Common myeloid progenitor, CD34-positive (primary cell): ENCODE measurements around the gene CLK3.
"Not testable (repeated sequence)": the region's sequence is repeated elsewhere in the genome, so short reads cannot be mapped to it uniquely, and the experiment has no call there.

ENCODE experiments used
- CTCF ChIA-PET: fragments of 350-600 bp; sonication (Branson Sonifier 250); formaldehyde crosslinking; loops from one replicate; lab custom pipeline; 2021; ENCODE audit warnings: antibody characterized with exemption; lab: Charles Lee
- POLR2A ChIA-PET: fragments of 350-600 bp; sonication (Branson Sonifier 250); formaldehyde crosslinking; loops from one replicate; lab custom pipeline; 2021; ENCODE audit warnings: antibody characterized with exemption; lab: Charles Lee
- DNase-seq, 3 donors: peaks; one replicate each; pipeline versions ENCODE4 v3.0.0 to v3.0.0-alpha.2; 2013
- H3K27ac ChIP-seq, 2 experiments: 1 replicate in 1 of 2; 2 replicates in 1 of 2; pipeline ENCODE4 v1.7.0; 2013; ENCODE audit warnings: inconsistent platforms in 2 of 2, low read length in 2 of 2, mild to moderate bottlenecking in 2 of 2, low read depth in 1 of 2, moderate library complexity in 1 of 2; ENCODE audit not compliant: severe bottlenecking in 2 of 2, insufficient read depth in 1 of 2, poor library complexity in 1 of 2
- H3K27me3 ChIP-seq, 5 experiments: replicated peaks in 2 of 5; 1 replicate in 3 of 5; 2 replicates in 2 of 5; pipeline versions ENCODE4 v1.6.1 to v1.7.0; 2013; ENCODE audit warnings: low read length in 4 of 5, mild to moderate bottlenecking in 2 of 5, moderate library complexity in 2 of 5, inconsistent platforms in 1 of 5; ENCODE audit not compliant: insufficient read depth in 5 of 5, control insufficient read depth in 4 of 5
- H3K36me3 ChIP-seq, 4 experiments: 1 replicate in 2 of 4; 2 replicates in 2 of 4; pipeline versions ENCODE4 v1.6.1 to v1.7.0; 2013; ENCODE audit warnings: low read length in 3 of 4, control low read depth in 1 of 4, mild to moderate bottlenecking in 1 of 4; ENCODE audit not compliant: control insufficient read depth in 4 of 4, insufficient read depth in 4 of 4
- H3K4me1 ChIP-seq, 4 experiments: 1 replicate in 3 of 4; 2 replicates in 1 of 4; pipeline versions ENCODE4 v1.6.1 to v1.7.1; 2013; ENCODE audit warnings: low read length in 3 of 4, mild to moderate bottlenecking in 3 of 4, control low read depth in 1 of 4, inconsistent platforms in 1 of 4, moderate library complexity in 1 of 4; ENCODE audit not compliant: control insufficient read depth in 4 of 4, insufficient read depth in 4 of 4; ENCODE audit errors: control extremely low read depth in 1 of 4
- H3K4me3 ChIP-seq, 7 experiments: 1 replicate in 4 of 7; 2 replicates in 3 of 7; pipeline versions ENCODE4 v1.5.1 to v1.7.0; 2013; ENCODE audit warnings: mild to moderate bottlenecking in 7 of 7, low read length in 6 of 7, moderate library complexity in 6 of 7, inconsistent platforms in 2 of 7, low read depth in 2 of 7, control low read depth in 1 of 7; ENCODE audit not compliant: insufficient read depth in 4 of 7, control insufficient read depth in 1 of 7; ENCODE audit errors: extremely low read depth in 1 of 7
- H3K9me3 ChIP-seq, 5 experiments: 1 replicate in 4 of 5; 2 replicates in 1 of 5; pipeline versions ENCODE4 v1.6.1 to v1.7.1; 2013; ENCODE audit warnings: low read length in 4 of 5, mild to moderate bottlenecking in 2 of 5, inconsistent platforms in 1 of 5, low read depth in 1 of 5, moderate library complexity in 1 of 5; ENCODE audit not compliant: control insufficient read depth in 4 of 5, insufficient read depth in 2 of 5; ENCODE audit errors: control extremely low read depth in 1 of 5
- WGBS: methylation state at CpG from one replicate; pipeline ENCODE4 v1.1.5; 2013; ENCODE audit not compliant: insufficient coverage; 5-methylcytosine and 5-hydroxymethylcytosine counted together

CLK3 gene

DNA sequence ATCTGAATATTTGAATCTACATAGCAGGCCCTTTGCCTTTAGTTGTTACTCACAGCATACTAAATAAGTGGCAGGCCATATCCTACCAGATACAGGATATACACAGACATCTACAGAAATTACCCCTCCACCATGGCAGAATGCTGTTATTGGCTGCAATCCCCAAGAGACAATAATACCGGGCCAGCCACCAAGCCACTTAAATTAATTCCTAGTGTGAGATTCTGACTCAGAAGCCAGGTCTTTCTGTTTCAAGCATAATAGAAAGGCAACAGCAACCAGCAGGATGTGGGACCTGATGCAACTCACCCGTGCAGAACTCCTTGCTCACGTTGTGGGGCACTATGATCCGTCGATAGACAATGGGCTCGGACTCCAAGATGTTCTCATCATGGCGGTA, 39.8 kb downstream of the CLK3 start:
- POLR2A ChIA-PET = no interaction called here
- Histone ChIP-seq H3K9me3 (no peaks in the 10 kb centered on the region), H3K27me3 (no peaks in the 10 kb centered on the region), H3K4me1 (peaks cover 0 to 9% (median 0%) of the 10 kb centered on the region in 4 experiments), H3K4me3 (no peak overlapping the region), H3K27ac (no peak overlapping the region), H3K36me3 (peaks cover 6 to 36% (median 17%) of the 10 kb centered on the region in 4 experiments)
- no peak for DNase-seq
- CTCF ChIA-PET = interaction anchor here (1.3 to 1.9 kb wide), 2 partner anchors 10 to 38 kb away, joined by 5 read pairs; no protein-coding TSS in a partner anchor
- WGBS = 100% methylated on average over 7 of the region's 7 CpGs

DNA sequence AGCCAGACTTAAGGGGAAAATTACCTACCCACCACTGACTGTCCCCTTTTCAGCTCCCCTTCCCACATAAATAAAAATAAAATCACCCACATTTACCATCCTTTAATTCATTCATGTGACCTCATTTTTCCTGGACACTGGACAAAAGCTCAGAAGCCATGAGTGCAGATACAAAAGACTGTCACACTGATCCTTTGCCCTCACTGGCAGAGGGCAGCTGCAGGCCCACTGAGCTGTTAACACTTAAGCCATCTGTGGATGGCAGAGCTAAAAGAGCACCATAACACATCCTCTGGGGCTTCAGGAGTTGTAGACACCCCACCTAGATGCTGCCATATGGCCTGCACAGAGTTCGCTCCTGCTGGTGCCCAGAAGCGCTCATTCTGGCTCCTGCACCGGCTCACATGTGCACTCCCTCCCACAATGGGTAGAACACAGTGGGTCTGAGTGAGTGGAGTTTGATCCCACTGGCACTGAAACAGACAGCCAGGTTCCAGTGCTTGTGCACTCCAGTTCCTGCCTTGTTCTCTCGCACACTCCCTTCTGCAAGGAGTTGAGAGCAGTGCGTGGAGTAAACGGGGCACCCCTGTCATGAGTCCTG, 41.4 kb downstream of the CLK3 start:
- no peaks in the 10 kb centered on the region for H3K27me3 ChIP-seq
- peaks cover 6 to 25% (median 11%) of the 10 kb centered on the region in 4 experiments for H3K36me3 ChIP-seq
- no peaks in the 10 kb centered on the region for H3K9me3 ChIP-seq
- H3K27ac ChIP-seq = no peak overlapping the region
- ChIA-PET POLR2A (no interaction called here), CTCF (interaction anchor here (1.4 to 1.8 kb wide), 3 partner anchors 9 to 21 kb away, joined by 3 to 6 read pairs (median 3); no protein-coding TSS in a partner anchor)
- WGBS = 95% methylated on average over 6 of the region's 6 CpGs
- peaks cover 0 to 9% (median 0%) of the 10 kb centered on the region in 4 experiments for H3K4me1 ChIP-seq
- H3K4me3 ChIP-seq = no peak overlapping the region
- no peak for DNase-seq

DNA sequence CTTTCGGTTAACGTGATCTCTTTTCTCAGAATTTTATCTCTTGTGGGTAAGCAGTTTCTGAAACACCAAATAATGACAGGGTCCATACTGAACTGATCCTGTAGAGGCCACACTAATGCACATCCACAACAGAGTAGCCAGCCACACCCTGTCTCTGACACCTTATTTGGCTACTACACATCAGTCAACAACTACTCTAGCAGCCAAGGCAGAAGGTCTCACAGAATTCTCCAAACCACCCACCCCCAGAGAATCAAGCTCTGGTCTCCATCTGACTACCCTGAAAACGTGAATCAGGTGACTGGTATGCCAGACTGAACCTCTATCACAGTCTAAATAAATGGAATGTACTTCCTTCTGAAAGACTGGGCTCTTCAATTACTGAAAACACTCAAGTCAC, 42.2 kb downstream of the CLK3 start:
- peaks cover 4 to 25% (median 11%) of the 10 kb centered on the region in 4 experiments for H3K36me3 ChIP-seq
- H3K9me3 ChIP-seq = no peaks in the 10 kb centered on the region
- POLR2A ChIA-PET = interaction anchor here (0.5 kb wide), 1 partner anchor 278 kb away, joined by 3 read pairs; no protein-coding TSS in a partner anchor
- 90% methylated on average over 3 of the region's 3 CpGs for WGBS
- CTCF ChIA-PET = interaction anchor here (0.6 to 1.8 kb wide), 2 partner anchors 10 to 111 kb away, joined by 3 to 6 read pairs; no protein-coding TSS in a partner anchor
- no peaks in the 10 kb centered on the region for H3K27me3 ChIP-seq
- DNase-seq = no peak
- no peak overlapping the region for H3K4me3 ChIP-seq
- H3K27ac ChIP-seq = no peak overlapping the region
- H3K4me1 ChIP-seq = peaks cover 0 to 14% (median 2%) of the 10 kb centered on the region in 4 experiments

DNA sequence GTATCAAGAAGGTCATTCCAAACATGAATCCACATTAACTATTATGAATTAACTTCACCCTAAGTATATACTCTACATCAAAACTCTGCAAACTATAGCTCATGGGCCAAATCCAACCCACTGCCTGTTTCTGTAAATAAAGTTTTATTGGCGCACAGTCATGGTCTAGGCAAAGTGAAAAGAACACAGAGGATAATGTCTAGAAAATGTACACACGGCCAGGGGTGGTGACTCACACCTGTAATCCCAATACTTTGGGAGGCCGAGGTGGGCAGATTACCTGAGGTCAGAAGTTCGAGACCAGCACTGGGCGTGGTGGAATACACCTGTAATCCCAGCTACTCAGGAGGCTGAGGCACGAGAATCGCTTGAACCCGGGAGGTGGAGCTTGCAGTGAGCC, 45.6 kb downstream of the CLK3 start:
- 98% methylated on average over 8 of the region's 8 CpGs for WGBS
- peaks cover 0 to 17% (median 5%) of the 10 kb centered on the region in 4 experiments for H3K4me1 ChIP-seq
- CTCF ChIA-PET = interaction anchor here (1.1 kb wide), 1 partner anchor 27 kb away, joined by 5 read pairs; no protein-coding TSS in a partner anchor
- H3K27ac ChIP-seq, H3K27me3 ChIP-seq, DNase-seq, POLR2A ChIA-PET, H3K9me3 ChIP-seq, H3K36me3 ChIP-seq, H3K4me3 ChIP-seq: not testable (repeated sequence)

DNA sequence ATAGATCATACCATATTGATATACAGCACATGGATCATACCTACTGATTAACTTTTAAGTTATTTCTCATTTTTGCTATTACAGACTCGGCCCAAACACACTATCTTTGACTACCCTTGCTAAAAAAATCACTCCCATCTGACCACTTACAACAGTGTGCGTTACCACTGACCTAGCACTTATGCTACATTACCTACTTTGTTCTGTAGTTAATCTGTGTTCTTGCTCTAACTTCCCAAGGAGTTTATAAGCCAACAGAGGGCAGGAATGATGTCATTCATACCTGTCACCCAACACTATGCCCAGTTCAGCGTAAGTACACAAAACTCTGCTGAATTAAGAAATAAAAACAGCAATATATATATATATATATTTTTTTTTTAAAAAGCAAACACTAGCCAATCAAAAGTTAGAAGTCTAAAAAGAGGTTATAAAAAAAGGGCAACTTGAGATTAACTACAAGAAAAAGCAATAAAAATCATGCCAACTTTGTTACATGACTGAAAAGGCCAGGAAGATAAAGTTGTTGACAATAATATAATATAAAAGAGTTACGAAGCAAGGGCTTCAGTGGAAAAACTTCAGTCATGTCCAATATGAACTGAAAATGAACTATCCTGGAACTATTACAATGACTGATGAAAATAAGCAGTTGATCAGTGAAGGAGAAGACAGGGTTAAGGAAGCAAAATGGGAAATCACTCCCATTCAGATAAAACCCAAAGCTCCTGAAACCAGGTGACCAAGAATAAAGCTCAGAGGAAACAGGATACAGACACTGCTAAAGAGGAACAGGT, 46.6 kb downstream of the CLK3 start:
- DNase-seq = no peak
- H3K4me3 ChIP-seq = no peak overlapping the region
- H3K27me3 ChIP-seq = no peaks in the 10 kb centered on the region
- H3K4me1 ChIP-seq = peaks cover 0 to 17% (median 5%) of the 10 kb centered on the region in 4 experiments
- CTCF ChIA-PET = interaction anchor here (1.5 kb wide), 1 partner anchor 106 kb away, joined by 5 read pairs; no protein-coding TSS in a partner anchor
- no peak overlapping the region for H3K27ac ChIP-seq
- no peaks in the 10 kb centered on the region for H3K9me3 ChIP-seq
- peaks cover 0 to 2% (median 0%) of the 10 kb centered on the region in 4 experiments for H3K36me3 ChIP-seq
- 92% methylated on average over 2 of the region's 4 CpGs for WGBS
- POLR2A ChIA-PET = no interaction called here

DNA sequence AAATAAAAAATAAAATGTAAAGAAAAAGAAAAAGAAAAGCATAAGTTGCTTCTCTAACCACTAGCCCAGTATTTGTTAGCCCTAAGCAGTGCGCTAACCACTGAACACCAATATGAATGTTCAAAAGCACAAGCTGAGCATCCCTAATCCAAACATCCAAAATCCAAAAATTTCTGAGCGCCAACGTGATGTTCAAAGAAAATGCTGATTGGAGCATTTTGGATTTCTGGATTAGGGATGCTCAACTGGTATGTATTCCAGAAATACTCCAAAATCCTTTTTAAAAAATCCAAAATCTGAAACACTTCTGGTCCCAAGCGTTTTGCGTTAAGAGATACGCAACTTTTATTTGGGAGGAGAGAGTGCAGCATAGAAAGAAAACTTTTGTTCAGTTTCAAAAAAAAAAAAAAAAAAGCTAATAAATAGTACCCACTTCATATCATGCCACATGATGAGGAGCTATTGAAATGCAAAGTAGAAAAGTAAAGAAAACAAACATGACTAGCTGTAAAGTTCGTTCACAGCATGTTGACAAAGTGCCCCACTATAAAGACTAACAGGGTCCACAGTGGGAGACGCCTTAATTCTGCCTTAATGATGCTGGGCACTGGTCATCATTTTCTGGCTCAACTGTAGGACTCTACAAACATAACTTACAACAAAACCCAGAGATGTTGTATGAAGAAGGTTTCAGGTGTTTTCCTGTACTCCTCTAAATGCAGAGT, 47.8 kb downstream of the CLK3 start:
- H3K27me3 ChIP-seq = no peaks in the 10 kb centered on the region
- H3K4me1 ChIP-seq = peaks cover 0 to 17% (median 5%) of the 10 kb centered on the region in 4 experiments
- peaks cover 0 to 6% (median 4%) of the 10 kb centered on the region in 4 experiments for H3K36me3 ChIP-seq
- POLR2A ChIA-PET = no interaction called here
- DNase-seq = no peak
- CTCF ChIA-PET = interaction anchor here (0.6 to 1.5 kb wide), 6 partner anchors 13 to 205 kb away, joined by 3 to 5 read pairs (median 4); no protein-coding TSS in a partner anchor
- no peaks in the 10 kb centered on the region for H3K9me3 ChIP-seq
- H3K27ac ChIP-seq = no peak overlapping the region
- no peak overlapping the region for H3K4me3 ChIP-seq
- 94% methylated on average over 4 of the region's 8 CpGs for WGBS
